MM.1S (cell line): ENCODE measurements around the gene TNRC18.

Source experiments
- EZH2 ChIP-seq: fragments of 300-600 bp; sonication (generic); optimal IDR thresholded peaks from 2 replicates; pipeline ENCODE3; 2017; ENCODE audit warnings: low read depth, mild to moderate bottlenecking, antibody characterized with exemption, low read length, mixed read lengths
- TF ChIP-seq, protein P1 (sequence below): fragments of 300-600 bp; sonication (generic); IDR thresholded peaks from 2 replicates; pipeline ENCODE4 v1.5.1; 2016; ENCODE audit warnings: antibody characterized with exemption, low read length, mixed read lengths

DNA sequence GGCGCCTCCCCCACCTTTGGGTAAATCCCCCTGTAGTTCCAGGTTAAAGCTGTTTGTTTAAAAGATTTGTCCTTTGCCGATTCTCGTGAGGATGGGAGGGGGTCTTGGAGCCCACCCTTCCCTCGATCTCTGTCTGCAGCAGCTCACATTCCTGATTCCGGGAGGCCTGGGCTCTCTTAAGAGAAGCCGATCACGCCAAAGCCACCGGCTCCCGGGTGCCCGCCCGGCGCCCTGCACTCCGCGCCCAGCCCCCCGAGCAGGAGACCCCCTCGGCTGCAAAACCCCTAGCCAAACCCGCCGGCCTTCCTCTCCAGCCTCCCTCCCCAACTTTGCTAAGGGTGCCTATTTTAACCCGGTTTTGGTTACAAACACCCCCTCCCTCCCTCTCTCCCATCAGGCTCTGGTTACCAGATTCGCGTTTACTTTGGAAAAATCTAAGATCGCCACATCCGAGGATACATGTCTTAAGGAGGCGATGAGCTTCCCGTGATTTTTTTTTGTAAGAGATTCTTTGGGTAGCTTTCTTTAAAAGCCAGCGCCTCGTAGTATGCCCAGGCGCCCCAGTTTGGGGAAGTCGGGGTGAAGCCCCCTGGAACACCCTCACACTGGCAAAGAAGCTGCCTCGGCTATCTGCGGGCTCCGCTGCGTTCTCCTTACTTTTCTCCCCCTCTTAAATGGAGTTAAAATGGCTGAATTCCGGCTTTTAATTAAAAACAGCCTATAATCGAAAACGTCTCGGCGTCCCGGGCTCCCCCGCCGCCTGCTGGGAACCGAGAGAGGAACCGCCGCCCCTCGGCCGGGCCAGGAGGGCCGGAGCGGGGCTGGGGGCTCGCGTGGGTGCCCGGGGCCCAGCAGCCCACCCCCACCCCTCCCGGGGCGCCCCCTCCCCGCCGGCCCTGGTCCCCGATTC is 983 bp downstream of the TNRC18 start:
- TF ChIP-seq, protein P1, sequence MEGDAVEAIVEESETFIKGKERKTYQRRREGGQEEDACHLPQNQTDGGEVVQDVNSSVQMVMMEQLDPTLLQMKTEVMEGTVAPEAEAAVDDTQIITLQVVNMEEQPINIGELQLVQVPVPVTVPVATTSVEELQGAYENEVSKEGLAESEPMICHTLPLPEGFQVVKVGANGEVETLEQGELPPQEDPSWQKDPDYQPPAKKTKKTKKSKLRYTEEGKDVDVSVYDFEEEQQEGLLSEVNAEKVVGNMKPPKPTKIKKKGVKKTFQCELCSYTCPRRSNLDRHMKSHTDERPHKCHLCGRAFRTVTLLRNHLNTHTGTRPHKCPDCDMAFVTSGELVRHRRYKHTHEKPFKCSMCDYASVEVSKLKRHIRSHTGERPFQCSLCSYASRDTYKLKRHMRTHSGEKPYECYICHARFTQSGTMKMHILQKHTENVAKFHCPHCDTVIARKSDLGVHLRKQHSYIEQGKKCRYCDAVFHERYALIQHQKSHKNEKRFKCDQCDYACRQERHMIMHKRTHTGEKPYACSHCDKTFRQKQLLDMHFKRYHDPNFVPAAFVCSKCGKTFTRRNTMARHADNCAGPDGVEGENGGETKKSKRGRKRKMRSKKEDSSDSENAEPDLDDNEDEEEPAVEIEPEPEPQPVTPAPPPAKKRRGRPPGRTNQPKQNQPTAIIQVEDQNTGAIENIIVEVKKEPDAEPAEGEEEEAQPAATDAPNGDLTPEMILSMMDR, result no peak
- TF ChIP-seq EZH2, result no peak
